Panc1 (cell line): ENCODE measurements around the gene PTGIS. TPM values are rescaled to one million over a fixed set of nuclear protein-coding genes. Genes with fewer than 3 reads are reported as not detected.

ENCODE experiments used
- ATAC-seq: fragments of 200-7000 bp; cut with Tn5 transposase; 2 replicates; pipeline ENCODE4 v1.9.1; 2020; ENCODE audit warnings: mild to moderate bottlenecking, moderate library complexity
- BruUV-seq: library from RNA; stranded (reverse); fragments of 400-500 nt; replicated peaks from 2 replicates; lab custom pipeline; 2021; lab: Mats Ljungman, UMichigan
- CTCF ChIA-PET: fragments of 300-600 bp; sonication (Branson Sonifier 250); formaldehyde crosslinking; loops from one replicate; lab custom pipeline; 2022; ENCODE audit warnings: antibody characterized with exemption; lab: Charles Lee
- POLR2A ChIA-PET: fragments of 300-600 bp; sonication (Branson Sonifier 250); formaldehyde crosslinking; loops from one replicate; lab custom pipeline; 2022; ENCODE audit warnings: antibody characterized with exemption; lab: Charles Lee
- DNase-seq: peaks from one replicate; pipeline ENCODE4 v3.0.0-alpha.2; 2010; ENCODE audit warnings: low read depth, low spot score
- H3K27ac ChIP-seq: 2 replicates; pipeline ENCODE4 v1.5.1; 2011; ENCODE audit warnings: mild to moderate bottlenecking, low read length, inconsistent platforms
- H3K27me3 ChIP-seq: fragments of 200-500 bp; sonication (Bioruptor generic); 2 replicates; pipeline ENCODE4 v1.6.0; 2014; ENCODE audit warnings: low read length, inconsistent platforms; ENCODE audit not compliant: control insufficient read depth, insufficient read depth
- H3K36me3 ChIP-seq: fragments of 200-500 bp; sonication (Bioruptor generic); 2 replicates; pipeline ENCODE4 v1.5.1; 2014; ENCODE audit warnings: inconsistent platforms, mild to moderate bottlenecking, low read length, moderate library complexity; ENCODE audit not compliant: control insufficient read depth, insufficient read depth
- H3K4me1 ChIP-seq: 2 replicates; pipeline ENCODE4 v1.5.1; 2011; ENCODE audit warnings: inconsistent platforms, mild to moderate bottlenecking, low read length, moderate library complexity; ENCODE audit not compliant: control insufficient read depth, insufficient read depth
- H3K4me3 ChIP-seq, 2 experiments: 2 replicates each; pipeline ENCODE4 v1.5.1; 2011 to 2012; ENCODE audit warnings: low read depth in 2 of 2, low read length in 2 of 2, mild to moderate bottlenecking in 2 of 2, inconsistent platforms in 1 of 2, moderate library complexity in 1 of 2
- H3K9me3 ChIP-seq: fragments of 200-500 bp; sonication (Bioruptor generic); 2 replicates; pipeline ENCODE4 v1.5.1; 2014; ENCODE audit warnings: low read depth, mild to moderate bottlenecking, inconsistent platforms, low read length, moderate library complexity; ENCODE audit not compliant: control insufficient read depth, insufficient read depth
- CTCF ChIP-seq: fragments of 450-650 bp; IDR thresholded peaks from 2 replicates; pipeline ENCODE4 v1.5.1; 2017; ENCODE audit warnings: mild to moderate bottlenecking
- POLR2AphosphoS5 ChIP-seq: IDR thresholded peaks from 2 replicates; pipeline ENCODE4 v1.6.1; 2012; ENCODE audit warnings: mild to moderate bottlenecking, low read depth, low read length, moderate library complexity
- SIN3A ChIP-seq: IDR thresholded peaks from 2 replicates; pipeline ENCODE4 v1.6.1; 2012; ENCODE audit warnings: low read depth, mild to moderate bottlenecking, low read length, moderate library complexity, borderline replicate concordance; ENCODE audit not compliant: insufficient read depth
- TCF7L2 ChIP-seq: IDR thresholded peaks from 2 replicates; pipeline ENCODE4 v1.6.1; 2011; ENCODE audit warnings: mild to moderate bottlenecking, low read depth, low read length, inconsistent platforms
- in situ Hi-C: cut with HindIII; loops from 2 replicates; pipeline ENCODE4 v1.10.0; 2016; ENCODE audit warnings: low sequenced_read_pairs, low pct_unique_long_range_greater_than_20kb
- intact Hi-C: fragments of 100-400 bp; cut with micrococcal nuclease; formaldehyde crosslinking; loops from one replicate; pipeline ENCODE4 v1.10.0; 2022; ENCODE audit not compliant: unreplicated experiment
- total RNA-seq: library from RNA; stranded (reverse); gene quantifications from one replicate; pipeline ENCODE4 v1.2.1, GENCODE V29; 2021; ENCODE audit not compliant: unreplicated experiment
- TF ChIP-seq, protein P1 (sequence below), 2 experiments: IDR thresholded peaks; 2 replicates each; pipeline ENCODE4 v1.6.1; 2011 to 2012; ENCODE audit warnings: low read depth in 2 of 2, control low read depth in 1 of 2, low read length in 1 of 2, mild to moderate bottlenecking in 1 of 2, moderate library complexity in 1 of 2; ENCODE audit not compliant: insufficient read depth in 1 of 2

The PTGIS gene
- total RNA-seq, 1 experiment from 2014 or later = 4.4 TPM

DNA sequence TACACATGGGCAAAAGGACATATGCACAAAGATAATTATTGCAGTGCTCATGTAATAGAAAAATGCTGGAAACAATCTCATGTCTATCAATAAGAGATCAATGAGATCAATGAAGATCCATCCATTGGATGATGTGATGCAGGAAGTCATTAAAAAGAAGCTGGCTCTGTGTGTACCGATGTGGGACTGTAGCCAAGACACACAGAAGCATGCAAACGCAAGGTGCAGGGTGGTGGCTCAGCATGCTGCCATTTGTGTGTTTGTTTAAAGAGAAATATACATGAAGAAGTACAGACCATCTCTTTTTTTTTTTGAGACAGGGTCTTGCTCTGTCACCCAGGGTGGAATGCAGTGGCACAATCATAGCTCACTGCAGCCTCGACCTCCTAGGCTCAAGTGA, 52.4 kb downstream of the PTGIS start:
- CTCF ChIA-PET = interaction anchor here (0.6 to 0.7 kb wide), 4 partner anchors 31 to 190 kb away, joined by 3 to 6 read pairs (median 4); no protein-coding TSS in a partner anchor
- no peak for ATAC-seq
- no peak overlapping the region for H3K4me3 ChIP-seq
- in situ Hi-C loops (no loop called here), intact Hi-C loops (no loop called here)
- H3K36me3 ChIP-seq = no peaks in the 10 kb centered on the region
- POLR2A ChIA-PET = interaction anchor here (0.6 kb wide), 2 partner anchors 213 to 229 kb away, joined by 4 to 6 read pairs; no protein-coding TSS in a partner anchor
- H3K27me3 ChIP-seq = peaks cover 2% of the 10 kb centered on the region; the same call in 1 of the 2 replicates
- no peaks in the 10 kb centered on the region for H3K4me1 ChIP-seq
- no peak overlapping the region for H3K27ac ChIP-seq
- DNase-seq = no peak
- no peak for TF ChIP-seq CTCF
- no peak for TF ChIP-seq POLR2AphosphoS5
- TF ChIP-seq SIN3A = no peak
- TF ChIP-seq, protein P1, sequence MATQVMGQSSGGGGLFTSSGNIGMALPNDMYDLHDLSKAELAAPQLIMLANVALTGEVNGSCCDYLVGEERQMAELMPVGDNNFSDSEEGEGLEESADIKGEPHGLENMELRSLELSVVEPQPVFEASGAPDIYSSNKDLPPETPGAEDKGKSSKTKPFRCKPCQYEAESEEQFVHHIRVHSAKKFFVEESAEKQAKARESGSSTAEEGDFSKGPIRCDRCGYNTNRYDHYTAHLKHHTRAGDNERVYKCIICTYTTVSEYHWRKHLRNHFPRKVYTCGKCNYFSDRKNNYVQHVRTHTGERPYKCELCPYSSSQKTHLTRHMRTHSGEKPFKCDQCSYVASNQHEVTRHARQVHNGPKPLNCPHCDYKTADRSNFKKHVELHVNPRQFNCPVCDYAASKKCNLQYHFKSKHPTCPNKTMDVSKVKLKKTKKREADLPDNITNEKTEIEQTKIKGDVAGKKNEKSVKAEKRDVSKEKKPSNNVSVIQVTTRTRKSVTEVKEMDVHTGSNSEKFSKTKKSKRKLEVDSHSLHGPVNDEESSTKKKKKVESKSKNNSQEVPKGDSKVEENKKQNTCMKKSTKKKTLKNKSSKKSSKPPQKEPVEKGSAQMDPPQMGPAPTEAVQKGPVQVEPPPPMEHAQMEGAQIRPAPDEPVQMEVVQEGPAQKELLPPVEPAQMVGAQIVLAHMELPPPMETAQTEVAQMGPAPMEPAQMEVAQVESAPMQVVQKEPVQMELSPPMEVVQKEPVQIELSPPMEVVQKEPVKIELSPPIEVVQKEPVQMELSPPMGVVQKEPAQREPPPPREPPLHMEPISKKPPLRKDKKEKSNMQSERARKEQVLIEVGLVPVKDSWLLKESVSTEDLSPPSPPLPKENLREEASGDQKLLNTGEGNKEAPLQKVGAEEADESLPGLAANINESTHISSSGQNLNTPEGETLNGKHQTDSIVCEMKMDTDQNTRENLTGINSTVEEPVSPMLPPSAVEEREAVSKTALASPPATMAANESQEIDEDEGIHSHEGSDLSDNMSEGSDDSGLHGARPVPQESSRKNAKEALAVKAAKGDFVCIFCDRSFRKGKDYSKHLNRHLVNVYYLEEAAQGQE (IDR thresholded peaks at IDR 0.05; ENCODE audit: insufficient read depth in 1 of 2, low read depth in 2 of 2, low read length in 1 of 2) = no peak
- TF ChIP-seq TCF7L2 = no peak
- no peaks in the 10 kb centered on the region for H3K9me3 ChIP-seq
- no TSS peak for BruUV-seq

DNA sequence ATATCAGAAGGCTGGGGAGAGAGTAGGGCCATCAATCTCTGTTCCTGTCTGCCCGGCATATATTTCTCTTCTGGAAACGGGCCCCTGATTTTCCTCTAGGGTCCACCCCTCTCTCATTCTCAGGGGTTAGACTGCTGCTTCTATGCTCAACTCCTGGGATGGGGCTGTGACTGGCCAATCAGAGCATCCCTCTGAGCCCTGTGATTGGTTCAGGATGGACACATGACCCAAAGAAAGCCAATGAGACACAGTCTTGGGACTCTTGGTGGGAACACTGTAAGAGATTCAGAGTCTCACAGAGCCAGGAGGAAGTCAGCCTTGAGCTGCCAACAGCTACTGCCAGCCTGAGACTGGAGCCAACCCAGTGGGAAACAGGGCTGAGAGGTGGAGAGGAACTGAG, 54.4 kb downstream of the PTGIS start:
- BruUV-seq = no TSS peak
- Histone ChIP-seq H3K36me3 (no peaks in the 10 kb centered on the region), H3K9me3 (no peaks in the 10 kb centered on the region), H3K27ac (no peak overlapping the region), H3K4me3 (no peak overlapping the region), H3K4me1 (peaks cover 4% of the 10 kb centered on the region; the same call in 1 of the 2 replicates), H3K27me3 (peaks cover 2% of the 10 kb centered on the region; the same call in 1 of the 2 replicates)
- ChIA-PET CTCF (no interaction called here), POLR2A (no interaction called here)
- no peak for DNase-seq
- TF ChIP-seq SIN3A = no peak
- TF ChIP-seq POLR2AphosphoS5 = no peak
- TF ChIP-seq CTCF = no peak
- TF ChIP-seq TCF7L2 = no peak
- TF ChIP-seq, protein P1 (IDR thresholded peaks at IDR 0.05; ENCODE audit: insufficient read depth in 1 of 2, low read depth in 2 of 2, low read length in 1 of 2) = no peak
- in situ Hi-C loops (no loop called here), intact Hi-C loops (no loop called here)
- no peak for ATAC-seq
